ENCODE measurements around the gene SEMA4D.

The SEMA4D gene

DNA sequence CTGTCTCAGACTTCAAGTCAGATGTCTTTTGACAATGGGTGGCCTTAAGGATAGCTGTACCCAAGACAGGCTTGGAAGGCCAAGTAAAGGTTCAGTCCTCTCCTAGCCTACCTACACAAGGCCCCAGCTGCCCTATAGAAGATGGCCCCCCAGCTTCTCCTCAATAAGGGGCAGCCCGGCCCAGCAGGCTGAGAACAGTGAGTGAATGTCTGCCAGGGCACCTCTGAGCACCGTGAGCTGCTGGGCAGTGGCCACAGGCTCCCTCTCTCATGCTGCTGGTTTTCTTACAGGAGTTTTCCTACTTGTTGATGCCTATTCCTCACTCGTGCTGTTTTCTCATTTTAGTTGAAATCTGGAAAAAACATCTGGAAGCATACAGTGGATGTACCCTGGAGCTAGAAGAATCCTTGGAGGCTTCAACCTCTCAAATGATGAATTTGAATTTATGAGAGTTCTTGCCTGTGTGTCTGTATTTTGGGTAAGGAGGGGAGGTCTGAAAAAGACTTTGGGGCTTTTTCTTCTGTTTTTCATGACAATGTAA is 139.5 kb downstream of the SEMA4D start:
- TF ChIP-seq, protein P1, sequence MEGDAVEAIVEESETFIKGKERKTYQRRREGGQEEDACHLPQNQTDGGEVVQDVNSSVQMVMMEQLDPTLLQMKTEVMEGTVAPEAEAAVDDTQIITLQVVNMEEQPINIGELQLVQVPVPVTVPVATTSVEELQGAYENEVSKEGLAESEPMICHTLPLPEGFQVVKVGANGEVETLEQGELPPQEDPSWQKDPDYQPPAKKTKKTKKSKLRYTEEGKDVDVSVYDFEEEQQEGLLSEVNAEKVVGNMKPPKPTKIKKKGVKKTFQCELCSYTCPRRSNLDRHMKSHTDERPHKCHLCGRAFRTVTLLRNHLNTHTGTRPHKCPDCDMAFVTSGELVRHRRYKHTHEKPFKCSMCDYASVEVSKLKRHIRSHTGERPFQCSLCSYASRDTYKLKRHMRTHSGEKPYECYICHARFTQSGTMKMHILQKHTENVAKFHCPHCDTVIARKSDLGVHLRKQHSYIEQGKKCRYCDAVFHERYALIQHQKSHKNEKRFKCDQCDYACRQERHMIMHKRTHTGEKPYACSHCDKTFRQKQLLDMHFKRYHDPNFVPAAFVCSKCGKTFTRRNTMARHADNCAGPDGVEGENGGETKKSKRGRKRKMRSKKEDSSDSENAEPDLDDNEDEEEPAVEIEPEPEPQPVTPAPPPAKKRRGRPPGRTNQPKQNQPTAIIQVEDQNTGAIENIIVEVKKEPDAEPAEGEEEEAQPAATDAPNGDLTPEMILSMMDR (IDR thresholded peaks at IDR 0.05; ENCODE audit: low read depth, low read length, missing control alignments) = no peak
- no peak overlapping the region for H3K4me3 ChIP-seq (replicated peaks; ENCODE audit: low read depth, low read length)
- no peak for DNase-seq (ENCODE audit: extremely low read depth, low read depth)

DNA sequence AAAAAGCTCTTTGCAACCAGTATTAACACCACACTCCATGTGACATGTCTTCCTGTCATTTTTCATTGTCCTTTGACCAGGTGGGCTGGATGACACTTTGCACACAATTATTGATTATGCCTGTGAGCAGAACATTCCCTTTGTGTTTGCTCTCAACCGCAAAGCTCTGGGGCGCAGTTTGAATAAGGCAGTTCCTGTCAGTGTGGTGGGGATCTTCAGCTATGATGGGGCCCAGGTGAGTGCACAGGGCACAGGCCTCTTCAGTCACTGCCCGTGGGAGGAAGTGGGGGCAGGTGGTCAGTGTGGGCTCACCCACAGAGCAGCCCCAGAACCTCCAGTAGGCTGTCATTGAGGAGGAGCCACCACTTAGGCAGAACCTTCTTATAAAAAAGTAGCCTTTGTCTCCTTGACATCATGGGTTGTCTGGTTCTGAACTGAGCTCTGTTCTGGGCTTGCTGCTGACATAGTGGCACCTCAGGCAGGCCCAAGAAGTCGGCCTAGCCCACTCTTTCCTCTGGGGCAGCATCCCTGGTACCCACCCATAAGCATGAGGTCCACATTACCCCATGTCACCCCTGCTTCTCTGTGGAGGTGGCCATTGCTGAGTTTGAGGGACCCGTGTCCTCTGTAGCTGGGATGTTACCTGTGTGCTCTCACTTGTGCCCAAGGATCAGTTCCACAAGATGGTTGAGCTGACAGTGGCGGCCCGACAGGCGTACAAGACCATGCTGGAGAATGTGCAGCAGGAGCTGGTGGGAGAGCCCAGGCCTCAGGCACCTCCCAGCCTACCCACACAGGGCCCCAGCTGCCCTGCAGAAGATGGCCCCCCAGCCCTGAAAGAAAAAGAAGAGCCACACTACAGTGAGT is 140.3 kb downstream of the SEMA4D start:
- no peak for DNase-seq (ENCODE audit: extremely low read depth, low read depth)
- TF ChIP-seq, protein P1 (IDR thresholded peaks at IDR 0.05; ENCODE audit: low read depth, low read length, missing control alignments) = no peak
- no peak overlapping the region for H3K4me3 ChIP-seq (replicated peaks; ENCODE audit: low read depth, low read length)

DNA sequence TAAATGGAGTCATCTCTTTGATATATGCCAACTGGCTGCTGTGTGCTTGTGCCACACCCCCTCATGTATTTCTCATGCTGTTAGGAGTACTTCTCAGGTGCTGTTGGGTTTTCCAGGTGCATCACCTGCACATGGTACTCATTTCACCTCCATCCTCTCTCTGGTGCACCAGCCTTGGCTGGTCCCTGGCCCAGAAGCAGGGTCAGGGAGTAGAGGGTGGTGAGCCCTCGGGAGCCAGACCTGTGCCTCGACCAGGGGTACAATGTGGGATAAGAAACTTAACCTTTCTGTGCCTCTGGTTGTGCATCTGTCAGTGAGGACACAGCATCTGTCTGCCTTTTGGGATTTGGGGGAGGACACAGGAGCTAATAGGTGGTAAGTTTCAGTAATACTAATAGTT is 141.1 kb downstream of the SEMA4D start:
- TF ChIP-seq, protein P1 (IDR thresholded peaks at IDR 0.05; ENCODE audit: low read depth, low read length, missing control alignments) = no peak
- H3K4me3 ChIP-seq (replicated peaks; ENCODE audit: low read depth, low read length) = no peak overlapping the region
- no peak for DNase-seq (ENCODE audit: extremely low read depth, low read depth)

DNA sequence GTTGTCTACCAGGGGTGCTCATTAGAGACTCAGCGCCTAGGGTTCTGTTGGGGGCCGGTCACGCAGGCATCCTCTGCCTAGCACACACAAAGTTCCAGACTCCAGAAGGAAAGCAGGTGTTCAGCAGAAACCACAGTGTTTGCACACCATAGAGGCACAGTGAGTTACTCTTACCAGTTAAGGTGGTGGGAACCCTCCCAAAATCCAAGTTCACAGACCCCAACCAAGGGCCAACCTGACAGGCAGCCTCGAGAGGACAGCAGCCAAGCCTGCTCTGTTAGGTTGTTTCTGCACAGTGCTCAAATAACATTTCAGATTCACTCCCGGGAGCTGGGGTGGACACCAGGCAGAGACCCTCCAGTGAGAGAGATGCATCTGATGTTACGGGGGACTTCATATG is 143.4 kb downstream of the SEMA4D start:
- no peak overlapping the region for H3K4me3 ChIP-seq (replicated peaks; ENCODE audit: low read depth, low read length)
- TF ChIP-seq, protein P1 (IDR thresholded peaks at IDR 0.05; ENCODE audit: low read depth, low read length, missing control alignments) = no peak
- DNase-seq (ENCODE audit: extremely low read depth, low read depth) = no peak

DNA sequence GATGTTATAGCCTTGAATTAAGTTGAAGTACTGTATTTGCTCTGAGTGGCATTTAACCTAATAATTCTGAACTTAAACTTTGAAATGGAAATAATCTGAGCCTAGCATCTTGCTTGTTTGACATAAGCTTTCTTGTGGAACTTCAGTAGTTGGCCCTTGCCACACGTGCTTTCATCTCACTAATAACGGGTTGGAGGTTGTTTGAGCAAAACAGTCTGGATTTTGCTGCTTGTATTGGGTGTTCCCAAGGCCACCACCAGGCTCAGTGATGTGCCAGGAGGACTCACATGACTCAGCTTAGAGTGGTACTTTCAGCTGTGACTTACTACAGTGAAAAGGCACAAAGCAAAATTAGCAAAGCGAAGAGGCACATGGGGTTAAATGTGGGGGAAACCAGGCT is 143.9 kb downstream of the SEMA4D start:
- TF ChIP-seq, protein P1 (IDR thresholded peaks at IDR 0.05; ENCODE audit: low read depth, low read length, missing control alignments) = no peak
- no peak for DNase-seq (ENCODE audit: extremely low read depth, low read depth)

DNA sequence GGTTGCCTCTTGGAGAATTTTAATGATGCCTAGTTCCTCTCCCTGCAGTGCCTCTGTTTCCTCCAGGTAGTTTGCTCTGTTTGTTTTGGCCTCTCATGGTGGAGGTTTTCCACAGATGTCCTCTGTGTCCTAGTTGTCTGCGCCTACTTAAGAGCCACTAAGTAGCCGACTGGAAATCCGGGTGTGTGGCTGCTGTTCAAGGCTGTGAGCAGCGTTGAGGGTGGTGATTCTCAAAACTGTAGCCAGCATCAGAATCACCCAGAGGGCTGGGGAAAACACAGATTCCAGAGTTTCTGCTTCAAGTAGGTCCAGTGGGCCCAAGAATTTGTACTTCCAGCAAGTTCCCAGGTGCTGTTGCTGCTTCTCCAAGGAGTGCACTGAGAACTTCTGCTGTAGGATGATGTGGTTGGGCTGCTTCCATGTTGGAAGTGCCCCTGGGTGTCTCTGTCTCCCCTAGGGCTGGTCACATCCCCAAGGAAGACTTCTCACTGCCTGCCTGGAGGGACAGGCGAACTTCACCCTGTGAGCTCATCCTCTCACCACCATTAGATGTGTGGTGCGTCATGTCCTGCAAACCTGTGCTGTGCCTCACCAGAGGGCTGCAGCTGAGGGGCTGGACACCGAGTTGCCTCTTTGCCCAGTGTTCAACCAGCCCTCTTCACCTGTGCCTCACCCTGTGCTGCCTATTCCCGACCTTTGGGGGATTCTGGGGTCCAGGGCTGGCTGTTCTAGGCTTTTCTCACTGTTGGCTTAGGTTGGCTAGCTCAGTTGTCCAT is 144.9 kb downstream of the SEMA4D start:
- TF ChIP-seq, protein P1 (IDR thresholded peaks at IDR 0.05; ENCODE audit: low read depth, low read length, missing control alignments) = no peak
- DNase-seq (ENCODE audit: extremely low read depth, low read depth) = no peak
- H3K4me3 ChIP-seq (replicated peaks; ENCODE audit: low read depth, low read length) = no peak overlapping the region

More for the DNA sequence above, 143.9 kb downstream of the SEMA4D start:
- H3K4me3 ChIP-seq (replicated peaks; ENCODE audit: low read depth, low read length) = no peak overlapping the region
